Stomach smooth muscle (tissue), 2 donors: ENCODE data around the gene STAT3.
"Not testable (repeated sequence)": the region's sequence is repeated elsewhere in the genome, so short reads cannot be mapped to it uniquely, and the experiment has no call there.

Experiments used
- H3K27ac ChIP-seq: one replicate; pipeline ENCODE4 v1.7.0; 2013; ENCODE audit warnings: mild to moderate bottlenecking, low read length, inconsistent platforms
- H3K27me3 ChIP-seq, 2 donors: one replicate each; pipeline ENCODE4 v1.7.0; 2013; ENCODE audit warnings: low read length in 2 of 2; ENCODE audit not compliant: insufficient read depth in 2 of 2, control insufficient read depth in 1 of 2
- H3K36me3 ChIP-seq, 2 donors: one replicate each; pipeline ENCODE4 v1.7.0; 2013; ENCODE audit warnings: low read length in 2 of 2; ENCODE audit not compliant: control insufficient read depth in 2 of 2, insufficient read depth in 2 of 2
- H3K4me1 ChIP-seq: one replicate; pipeline ENCODE4 v1.7.0; 2013; ENCODE audit warnings: low read length; ENCODE audit not compliant: control insufficient read depth, insufficient read depth
- H3K4me3 ChIP-seq, 2 donors: one replicate each; pipeline ENCODE4 v1.7.0; 2013; ENCODE audit warnings: low read length in 2 of 2
- H3K9ac ChIP-seq, 2 donors: one replicate each; pipeline ENCODE4 v1.7.0; 2013; ENCODE audit warnings: low read length in 2 of 2, mild to moderate bottlenecking in 1 of 2
- H3K9me3 ChIP-seq, 2 donors: one replicate each; pipeline ENCODE4 v1.7.0; 2013; ENCODE audit warnings: low read length in 2 of 2; ENCODE audit not compliant: control insufficient read depth in 2 of 2
- donor health status: healthy.
- donor health status: Pancreatic carcinoma.

Gene STAT3

DNA sequence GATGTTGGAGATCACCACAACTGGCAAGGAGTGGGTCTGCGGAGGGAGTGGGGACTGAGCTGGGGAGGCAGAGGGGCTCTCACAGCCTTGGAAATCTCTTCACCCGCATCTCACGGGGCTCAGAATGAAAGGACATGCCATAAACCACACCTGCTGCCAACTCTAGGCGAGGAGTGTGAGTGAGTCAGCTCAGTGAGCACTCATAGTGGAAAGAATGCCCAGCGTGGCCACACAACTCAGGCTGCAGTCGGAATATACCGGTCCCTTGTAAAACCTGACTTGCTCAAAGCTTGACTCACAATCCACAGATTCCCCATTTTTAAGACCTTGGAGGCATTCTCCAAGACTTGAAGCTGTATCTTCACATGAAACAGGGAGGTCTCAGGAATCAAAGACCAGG, 63.2 kb downstream of the STAT3 start:
- Histone ChIP-seq H3K4me3 (no peak overlapping the region), H3K36me3 (peaks cover 42 to 51% of the 10 kb centered on the region in 2 donors), H3K4me1 (peaks cover 27% of the 10 kb centered on the region), H3K9me3 (no peaks in the 10 kb centered on the region), H3K9ac (no peak overlapping the region), H3K27me3 (no peaks in the 10 kb centered on the region), H3K27ac (peak overlapping the region; percentile 62)

DNA sequence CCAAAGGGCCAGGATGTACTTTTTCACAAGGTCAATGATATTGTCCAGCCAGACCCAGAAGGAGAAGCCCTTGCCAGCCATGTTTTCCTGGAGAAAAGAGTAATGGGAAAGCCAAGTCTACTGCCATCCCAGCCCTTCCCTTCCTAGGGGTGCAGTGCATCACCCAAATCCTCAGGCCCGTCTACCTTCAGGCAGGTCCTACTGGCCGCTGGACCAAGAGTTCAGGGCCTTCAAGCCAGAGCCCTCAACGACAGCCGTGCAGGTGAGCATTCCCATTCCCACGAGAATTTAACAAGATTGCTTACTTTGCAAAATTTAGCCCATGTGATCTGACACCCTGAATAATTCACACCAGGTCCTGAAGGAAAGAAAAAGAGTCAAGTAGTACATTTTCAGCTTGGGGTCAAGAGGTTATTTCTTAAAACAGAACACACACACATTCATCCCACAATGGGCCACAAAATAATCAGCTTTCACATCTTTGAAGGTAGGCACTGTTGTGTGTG, 64.9 kb downstream of the STAT3 start:
- Histone ChIP-seq H3K9ac (no peak overlapping the region), H3K27ac (peak overlapping the region; percentile 49), H3K36me3 (peaks cover 47 to 53% of the 10 kb centered on the region in 2 donors), H3K4me3 (no peak overlapping the region), H3K27me3 (no peaks in the 10 kb centered on the region), H3K9me3 (no peaks in the 10 kb centered on the region), H3K4me1 (peaks cover 12% of the 10 kb centered on the region)

DNA sequence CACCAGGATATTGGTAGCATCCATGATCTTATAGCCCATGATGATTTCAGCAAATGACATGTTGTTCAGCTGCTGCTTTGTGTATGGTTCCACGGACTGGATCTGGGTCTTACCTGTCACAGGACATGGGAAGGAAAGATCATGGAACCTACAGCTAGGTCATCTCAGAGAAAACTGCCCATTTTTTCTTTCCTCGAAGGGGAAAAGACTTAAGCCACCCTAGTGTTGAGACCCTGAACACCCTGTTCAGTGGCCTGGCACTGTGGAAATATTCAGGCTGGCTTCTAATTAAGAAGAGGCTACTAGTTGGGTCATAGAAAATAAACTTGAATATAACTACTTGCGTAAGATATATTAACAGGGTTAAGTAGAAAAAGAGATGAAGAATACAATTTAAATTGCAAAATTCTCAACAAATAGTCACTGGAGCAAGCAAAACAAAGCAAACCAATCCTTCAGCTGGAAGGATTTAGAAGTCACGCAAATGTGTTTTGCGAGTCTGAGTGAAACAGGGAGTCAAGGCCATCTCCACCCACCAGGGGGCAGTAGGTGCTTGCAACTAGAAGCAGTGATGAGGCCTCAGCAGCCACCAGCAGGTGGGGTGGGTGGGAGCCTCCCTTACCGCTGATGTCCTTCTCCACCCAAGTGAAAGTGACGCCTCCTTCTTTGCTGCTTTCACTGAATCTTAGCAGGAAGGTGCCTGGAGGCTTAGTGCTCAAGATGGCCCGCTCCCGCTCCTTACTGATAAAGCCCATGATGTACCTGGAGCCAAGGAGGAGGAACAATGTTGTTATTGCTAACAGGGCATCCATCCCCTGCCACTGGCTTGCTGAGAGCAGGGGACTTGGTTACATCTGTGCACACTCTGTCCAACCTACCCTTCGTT, 65.6 kb downstream of the STAT3 start:
- Histone ChIP-seq H3K4me1 (peaks cover 12% of the 10 kb centered on the region), H3K4me3 (no peak overlapping the region), H3K27ac (peak overlapping the region; percentile 49), H3K9me3 (no peaks in the 10 kb centered on the region), H3K36me3 (peaks cover 51 to 58% of the 10 kb centered on the region in 2 donors), H3K27me3 (no peaks in the 10 kb centered on the region), H3K9ac (peak overlapping the region in 1 of 2 donors; percentile 1)

GRCh38 chr17:42321555-42321954, 66.7 kb downstream of the STAT3 start:
- Histone ChIP-seq H3K27me3 (no peaks in the 10 kb centered on the region), H3K9ac (no peak overlapping the region), H3K36me3 (peaks cover 60 to 63% of the 10 kb centered on the region in 2 donors), H3K9me3 (no peaks in the 10 kb centered on the region), H3K4me1 (peaks cover 12% of the 10 kb centered on the region), H3K4me3 (no peak overlapping the region), H3K27ac (no peak overlapping the region)

- H3K9ac ChIP-seq, H3K4me1 ChIP-seq, H3K27me3 ChIP-seq, H3K27ac ChIP-seq, H3K9me3 ChIP-seq, H3K4me3 ChIP-seq: not testable (repeated sequence)
- H3K36me3 ChIP-seq, result peaks cover 61 to 66% of the 10 kb centered on the region in 2 donors
Observed at GRCh38 chr17:42317967-42318366, 70.3 kb downstream of the STAT3 start.

DNA sequence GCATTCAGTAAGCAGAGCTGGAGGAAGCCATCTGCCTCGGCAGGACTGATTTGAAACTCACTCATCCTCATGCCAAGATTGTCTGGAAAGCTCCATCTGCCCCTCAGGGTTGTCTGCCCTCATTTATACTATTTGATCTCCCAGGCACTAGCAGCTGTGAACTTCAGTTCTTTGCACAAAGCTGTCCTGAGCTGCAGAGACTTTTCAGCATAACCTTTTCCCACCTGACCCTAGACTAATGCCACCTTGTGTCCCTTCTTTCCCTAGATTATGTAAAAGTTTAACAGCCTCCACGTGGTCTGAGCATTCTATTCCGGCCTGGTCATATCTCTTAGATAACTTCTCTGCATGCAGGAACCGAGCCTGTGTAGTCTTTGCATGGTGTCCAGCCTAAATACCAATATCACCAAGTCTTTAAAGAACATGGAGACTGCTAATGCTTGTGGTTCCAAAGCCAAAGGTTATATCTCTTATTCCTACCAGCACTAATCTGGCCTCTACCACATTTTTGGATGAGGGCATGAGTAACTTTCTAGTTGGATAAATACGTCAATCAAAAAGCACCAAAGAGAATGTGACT, 70.9 kb downstream of the STAT3 start:
- no peak overlapping the region for H3K4me3 ChIP-seq
- H3K4me1 ChIP-seq, result peaks cover 6% of the 10 kb centered on the region
- no peaks in the 10 kb centered on the region for H3K9me3 ChIP-seq
- H3K27ac ChIP-seq, result peak overlapping the region; percentile 24
- H3K9ac ChIP-seq, result no peak overlapping the region
- H3K27me3 ChIP-seq, result no peaks in the 10 kb centered on the region
- peaks cover 58 to 62% of the 10 kb centered on the region in 2 donors for H3K36me3 ChIP-seq

DNA sequence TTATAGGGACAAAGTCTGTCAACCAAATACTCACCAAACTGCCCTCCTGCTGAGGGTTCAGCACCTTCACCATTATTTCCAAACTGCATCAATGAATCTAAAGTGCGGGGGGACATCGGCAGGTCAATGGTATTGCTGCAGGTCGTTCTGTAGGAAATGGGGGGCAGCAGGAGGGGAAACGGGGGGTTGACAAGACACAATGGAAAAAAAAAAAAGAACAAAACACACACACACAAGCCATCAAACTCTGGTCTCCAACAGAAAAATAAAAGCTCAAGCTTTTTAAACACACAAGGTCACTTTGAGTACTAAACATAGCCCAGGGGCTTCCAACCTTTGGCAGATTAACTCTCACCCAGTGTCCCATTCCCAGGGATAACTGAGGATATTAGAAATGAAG, 71.5 kb downstream of the STAT3 start:
- peak overlapping the region; percentile 24 for H3K27ac ChIP-seq
- H3K4me3 ChIP-seq, result no peak overlapping the region
- peaks cover 52 to 56% of the 10 kb centered on the region in 2 donors for H3K36me3 ChIP-seq
- H3K9ac ChIP-seq, result no peak overlapping the region
- no peaks in the 10 kb centered on the region for H3K27me3 ChIP-seq
- no peaks in the 10 kb centered on the region for H3K9me3 ChIP-seq
- peaks cover 12% of the 10 kb centered on the region for H3K4me1 ChIP-seq

DNA sequence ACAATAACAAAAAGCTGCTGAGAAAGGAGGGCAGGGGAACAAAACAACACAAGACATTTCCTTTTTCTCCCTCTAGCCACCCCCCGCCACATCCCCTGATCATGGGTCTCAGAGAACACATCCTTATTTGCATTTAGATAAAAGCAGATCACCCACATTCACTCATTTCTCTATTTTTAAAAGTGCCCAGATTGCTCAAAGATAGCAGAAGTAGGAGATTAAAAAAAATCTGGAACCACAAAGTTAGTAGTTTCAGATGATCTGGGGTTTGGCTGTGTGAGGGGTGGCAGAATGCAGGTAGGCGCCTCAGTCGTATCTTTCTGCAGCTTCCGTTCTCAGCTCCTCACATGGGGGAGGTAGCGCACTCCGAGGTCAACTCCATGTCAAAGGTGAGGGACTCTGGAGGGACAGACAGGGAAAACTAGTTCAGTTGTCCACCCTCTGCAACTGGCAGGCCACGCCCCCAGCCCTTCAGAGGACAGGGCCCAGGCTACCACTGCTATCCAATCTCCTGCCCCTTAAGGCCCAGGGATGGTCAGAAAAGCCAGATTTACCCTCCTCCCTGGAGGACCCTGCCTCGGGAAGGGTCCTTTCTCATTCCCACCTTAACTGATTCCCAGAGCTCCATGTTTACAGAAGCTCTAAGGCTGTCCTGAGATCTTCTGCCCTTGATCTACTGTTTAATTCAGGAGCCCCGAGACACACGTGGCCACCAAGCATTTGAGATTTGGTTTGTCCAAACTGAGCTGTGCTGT, 72.7 kb downstream of the STAT3 start:
- H3K9me3 ChIP-seq, result no peaks in the 10 kb centered on the region
- no peaks in the 10 kb centered on the region for H3K27me3 ChIP-seq
- H3K4me1 ChIP-seq, result peaks cover 24% of the 10 kb centered on the region
- no peak overlapping the region for H3K4me3 ChIP-seq
- H3K36me3 ChIP-seq, result peaks cover 48 to 50% of the 10 kb centered on the region in 2 donors
- no peak overlapping the region for H3K27ac ChIP-seq
- H3K9ac ChIP-seq, result no peak overlapping the region

GRCh38 chr17:42313773-42314566, 74.3 kb downstream of the STAT3 start:
- Histone ChIP-seq H3K27me3 (no peaks in the 10 kb centered on the region), H3K36me3 (peaks cover 45 to 46% of the 10 kb centered on the region in 2 donors), H3K4me1 (peaks cover 35% of the 10 kb centered on the region), H3K27ac (peak overlapping the region; percentile 55), H3K9ac (no peak overlapping the region), H3K9me3 (no peaks in the 10 kb centered on the region), H3K4me3 (no peak overlapping the region)

DNA sequence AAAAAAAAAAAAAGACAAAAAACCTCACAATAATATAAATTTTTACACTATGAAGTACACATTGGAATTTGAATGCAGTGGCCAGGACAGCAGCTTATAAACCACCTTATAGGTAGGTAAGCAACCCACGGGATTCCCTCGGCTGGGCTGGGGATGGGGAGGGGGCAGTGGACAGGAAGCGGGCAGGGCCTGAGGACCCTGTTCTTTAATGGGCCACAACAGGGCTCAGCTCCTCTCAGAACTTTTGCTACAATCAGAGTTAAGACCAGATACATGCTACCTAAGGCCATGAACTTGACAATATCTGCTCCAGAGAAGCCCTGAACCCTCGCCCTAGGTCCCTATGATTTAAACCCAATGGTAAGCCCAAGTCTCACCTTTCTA, 74.9 kb downstream of the STAT3 start:
- no peaks in the 10 kb centered on the region for H3K9me3 ChIP-seq
- peaks cover 35% of the 10 kb centered on the region for H3K4me1 ChIP-seq
- H3K9ac ChIP-seq, result no peak overlapping the region
- H3K36me3 ChIP-seq, result peaks cover 46 to 47% of the 10 kb centered on the region in 2 donors
- peak overlapping the region; percentile 55 for H3K27ac ChIP-seq
- H3K4me3 ChIP-seq, result no peak overlapping the region
- H3K27me3 ChIP-seq, result no peaks in the 10 kb centered on the region
